ENCODE data around the gene COX18.

The COX18 gene

GRCh38 chr4:73069338-73070073 is at the start of gene COX18:
Gene COX18 (minus strand): TSS chr4:73069716. CDS start chr4:73069649, 67 bp downstream.
- peak; percentile 91 for DNase-seq

- no peak for DNase-seq
These were observed 40.0 kb upstream of the COX18 start for GRCh38 chr4:73109493-73109892.

GRCh38 chr4:73104695-73105094 is 35.2 kb upstream of the COX18 start:
- no peak for DNase-seq

- DNase-seq, result no peak
These were observed 34.4 kb upstream of the COX18 start for GRCh38 chr4:73103799-73104503.

GRCh38 chr4:73099143-73099542 is 29.6 kb upstream of the COX18 start:
- no peak for DNase-seq

GRCh38 chr4:73098713-73099112 is 29.2 kb upstream of the COX18 start:
- DNase-seq, result no peak

GRCh38 chr4:73098016-73098415 is 28.5 kb upstream of the COX18 start:
- no peak for DNase-seq

GRCh38 chr4:73092868-73093267 is 23.4 kb upstream of the COX18 start:
- DNase-seq, result no peak

- no peak for DNase-seq
These were observed 21.2 kb upstream of the COX18 start for GRCh38 chr4:73090738-73091137.

- DNase-seq, result no peak
These were observed 18.4 kb upstream of the COX18 start for GRCh38 chr4:73087871-73088270.

GRCh38 chr4:73086095-73086868 is 16.8 kb upstream of the COX18 start:
- DNase-seq, result no peak

GRCh38 chr4:73080789-73081188 is 11.3 kb upstream of the COX18 start:
- DNase-seq, result no peak

- DNase-seq, result no peak
These were observed 6.3 kb upstream of the COX18 start for GRCh38 chr4:73075832-73076231.

- DNase-seq, result peak; percentile 81
These were observed 516 bp upstream of the COX18 start for GRCh38 chr4:73070074-73070390.

GRCh38 chr4:73068491-73069337 is 802 bp downstream of the COX18 start:
- peak; percentile 55 for DNase-seq

GRCh38 chr4:73067971-73068394 is 1.5 kb downstream of the COX18 start:
- DNase-seq, result no peak

GRCh38 chr4:73066928-73067327 is 2.6 kb downstream of the COX18 start:
- no peak for DNase-seq

- no peak for DNase-seq
These were observed 3.1 kb downstream of the COX18 start for GRCh38 chr4:73066445-73066844.

GRCh38 chr4:73064536-73064935 is 5.0 kb downstream of the COX18 start:
- DNase-seq, result no peak

- no peak for DNase-seq
These were observed 14.1 kb downstream of the COX18 start for GRCh38 chr4:73055241-73055897.

GRCh38 chr4:73053974-73054480 is 15.5 kb downstream of the COX18 start:
- no peak for DNase-seq

- DNase-seq, result no peak
These were observed 16.4 kb downstream of the COX18 start for GRCh38 chr4:73053076-73053475.

Data from NCI-H2227 treated with DMSO at 0.1 percent for 48 hours (cell line).